GM23248 (cell line): ENCODE measurements around the gene CRTC3.

Experiments used
- EZH2 ChIP-seq: fragments of 200-600 bp; sonication (generic); IDR thresholded peaks from 2 replicates; pipeline ENCODE4 v1.6.1; 2018; ENCODE audit warnings: antibody characterized with exemption, mild to moderate bottlenecking; ENCODE audit not compliant: insufficient read depth, poor library complexity, severe bottlenecking
- EZH2phosphoT487 ChIP-seq: fragments of 200-600 bp; sonication (generic); IDR thresholded peaks from 2 replicates; pipeline ENCODE4 v1.6.1; 2018; ENCODE audit warnings: antibody characterized with exemption, moderate library complexity, mild to moderate bottlenecking, low read depth; ENCODE audit not compliant: insufficient read depth

GRCh38 chr15:90599644-90600043 is 69.9 kb downstream of the CRTC3 start:
- TF ChIP-seq EZH2 (no peak), EZH2phosphoT487 (no peak)
